Fibroblast of pulmonary artery (primary cell): ENCODE data around the gene WNT1.

Source experiments
- DNase-seq: peaks from one replicate; pipeline ENCODE4 v3.0.0-alpha.2; 2010; ENCODE audit warnings: low read depth
- H3K4me3 ChIP-seq: replicated peaks from 2 replicates; pipeline ENCODE4 v1.5.1; 2011; ENCODE audit warnings: low read depth, mild to moderate bottlenecking, control low read depth, low read length, moderate library complexity
- CTCF ChIP-seq: IDR thresholded peaks from 2 replicates; pipeline ENCODE4 v1.5.1; 2011; ENCODE audit warnings: mild to moderate bottlenecking, control low read depth, low read length, inconsistent platforms; ENCODE audit errors: missing control alignments

Gene WNT1

GRCh38 chr12:48980953-48981756 lies 3.0 kb downstream of the WNT1 start:
- TF ChIP-seq CTCF, result no peak
- DNase-seq, result no peak
- H3K4me3 ChIP-seq, result no peak overlapping the region

- H3K4me3 ChIP-seq, result no peak overlapping the region
- TF ChIP-seq CTCF, result no peak
- no peak for DNase-seq
Measured at GRCh38 chr12:48981757-48982157, 3.6 kb downstream of the WNT1 start.

GRCh38 chr12:48982397-48983080 lies 4.4 kb downstream of the WNT1 start:
- TF ChIP-seq CTCF, result no peak
- no peak overlapping the region for H3K4me3 ChIP-seq
- no peak for DNase-seq

- DNase-seq, result no peak
- H3K4me3 ChIP-seq, result no peak overlapping the region
- TF ChIP-seq CTCF, result no peak
Measured at GRCh38 chr12:48985475-48985897, 7.4 kb downstream of the WNT1 start.

- no peak for TF ChIP-seq CTCF
- no peak overlapping the region for H3K4me3 ChIP-seq
- DNase-seq, result no peak
Measured at GRCh38 chr12:48985901-48986300, 7.8 kb downstream of the WNT1 start.

- no peak for TF ChIP-seq CTCF
- DNase-seq, result no peak
- no peak overlapping the region for H3K4me3 ChIP-seq
Measured at GRCh38 chr12:48986720-48987291, 8.7 kb downstream of the WNT1 start.
